ENCODE results near the gene UTS2R.

The UTS2R gene

GRCh38 chr17:82390860-82391435 lies 19.4 kb downstream of the UTS2R start:
- no peak for DNase-seq

GRCh38 chr17:82391496-82392066 lies 20.0 kb downstream of the UTS2R start:
- DNase-seq: no peak

- DNase-seq: no peak
These were observed 20.8 kb downstream of the UTS2R start for GRCh38 chr17:82392209-82392920.

GRCh38 chr17:82392941-82393340 lies 21.4 kb downstream of the UTS2R start:
- no peak for DNase-seq

- DNase-seq: no peak
These were observed 22.7 kb downstream of the UTS2R start for GRCh38 chr17:82394278-82394677.

GRCh38 chr17:82396601-82397435 lies 25.3 kb downstream of the UTS2R start:
- no peak for DNase-seq

- DNase-seq: no peak
These were observed 26.1 kb downstream of the UTS2R start for GRCh38 chr17:82397449-82398335.

GRCh38 chr17:82399041-82399441 lies 27.5 kb downstream of the UTS2R start:
- no peak for DNase-seq

- DNase-seq: no peak
These were observed 28.1 kb downstream of the UTS2R start for GRCh38 chr17:82399601-82400101.

- DNase-seq: no peak
These were observed 28.6 kb downstream of the UTS2R start for GRCh38 chr17:82400206-82400605.

- peak; percentile 55 for DNase-seq
These were observed 29.3 kb downstream of the UTS2R start for GRCh38 chr17:82400830-82401229.

- no peak for DNase-seq
These were observed 31.3 kb downstream of the UTS2R start for GRCh38 chr17:82402865-82403264.

GRCh38 chr17:82403662-82404660 lies 32.4 kb downstream of the UTS2R start:
- no peak for DNase-seq

GRCh38 chr17:82405051-82405450 lies 33.5 kb downstream of the UTS2R start:
- DNase-seq: no peak

GRCh38 chr17:82406131-82406671 lies 34.6 kb downstream of the UTS2R start:
- no peak for DNase-seq

- DNase-seq: no peak
These were observed 35.7 kb downstream of the UTS2R start for GRCh38 chr17:82407255-82407654.

GRCh38 chr17:82408288-82408937 lies 36.8 kb downstream of the UTS2R start:
- DNase-seq: no peak

- DNase-seq: no peak
These were observed 37.4 kb downstream of the UTS2R start for GRCh38 chr17:82408938-82409318.

- no peak for DNase-seq
These were observed 38.6 kb downstream of the UTS2R start for GRCh38 chr17:82410014-82410716.
